ENCODE results near the gene ATP2C1. TPM values are rescaled to one million over a fixed set of nuclear protein-coding genes. Genes with fewer than 3 reads are reported as not detected.

ATP2C1 gene
- total RNA-seq, 1 donor from 2014 or later: 57.1 TPM

GRCh38 chr3:130895690-130896488 lies 2.0 kb downstream of the ATP2C1 start:
- H3K27me3 ChIP-seq (ENCODE audit: low read depth): no peaks in the 10 kb centered on the region
- peaks cover 69% of the 10 kb centered on the region for H3K4me1 ChIP-seq
- H3K36me3 ChIP-seq: no peaks in the 10 kb centered on the region
- H3K4me3 ChIP-seq: peak overlapping the region; percentile 93
- no peaks in the 10 kb centered on the region for H3K9me3 ChIP-seq (replicated peaks)
- intact Hi-C loops (cut with micrococcal nuclease): no loop called here
- no peak for TF ChIP-seq CTCF (IDR thresholded peaks at IDR 0.05; ENCODE audit: borderline replicate concordance)
- DNase-seq: no peak
- H3K27ac ChIP-seq (replicated peaks): no peak overlapping the region

GRCh38 chr3:130897316-130897715 lies 3.4 kb downstream of the ATP2C1 start:
- H3K36me3 ChIP-seq: no peaks in the 10 kb centered on the region
- intact Hi-C loops (cut with micrococcal nuclease): no loop called here
- no peak overlapping the region for H3K4me3 ChIP-seq
- H3K9me3 ChIP-seq (replicated peaks): no peaks in the 10 kb centered on the region
- no peak for DNase-seq
- no peak overlapping the region for H3K27ac ChIP-seq (replicated peaks)
- H3K4me1 ChIP-seq: peaks cover 68% of the 10 kb centered on the region
- no peak for TF ChIP-seq CTCF (IDR thresholded peaks at IDR 0.05; ENCODE audit: borderline replicate concordance)
- no peaks in the 10 kb centered on the region for H3K27me3 ChIP-seq (ENCODE audit: low read depth)

- Histone ChIP-seq H3K4me1 (peaks cover 61% of the 10 kb centered on the region), H3K27me3 (ENCODE audit: low read depth) (no peaks in the 10 kb centered on the region), H3K27ac (replicated peaks) (no peak overlapping the region), H3K9me3 (replicated peaks) (no peaks in the 10 kb centered on the region), H3K36me3 (no peaks in the 10 kb centered on the region), H3K4me3 (no peak overlapping the region)
- TF ChIP-seq CTCF (IDR thresholded peaks at IDR 0.05; ENCODE audit: borderline replicate concordance): no peak
- no peak for DNase-seq
- intact Hi-C loops (cut with micrococcal nuclease): no loop called here
Observed at GRCh38 chr3:130900959-130901358, 7.1 kb downstream of the ATP2C1 start.

GRCh38 chr3:130901463-130902204 lies 7.8 kb downstream of the ATP2C1 start:
- Histone ChIP-seq H3K27me3 (ENCODE audit: low read depth) (no peaks in the 10 kb centered on the region), H3K9me3 (replicated peaks) (no peaks in the 10 kb centered on the region), H3K4me3 (no peak overlapping the region), H3K27ac (replicated peaks) (no peak overlapping the region), H3K36me3 (no peaks in the 10 kb centered on the region), H3K4me1 (peaks cover 66% of the 10 kb centered on the region)
- no peak for DNase-seq
- TF ChIP-seq CTCF (IDR thresholded peaks at IDR 0.05; ENCODE audit: borderline replicate concordance): no peak
- intact Hi-C loops (cut with micrococcal nuclease): no loop called here

GRCh38 chr3:130903412-130903908 lies 9.6 kb downstream of the ATP2C1 start:
- H3K4me1 ChIP-seq: peaks cover 71% of the 10 kb centered on the region
- H3K9me3 ChIP-seq (replicated peaks): no peaks in the 10 kb centered on the region
- no peak for TF ChIP-seq CTCF (IDR thresholded peaks at IDR 0.05; ENCODE audit: borderline replicate concordance)
- no peak overlapping the region for H3K4me3 ChIP-seq
- DNase-seq: no peak
- no peaks in the 10 kb centered on the region for H3K27me3 ChIP-seq (ENCODE audit: low read depth)
- H3K36me3 ChIP-seq: no peaks in the 10 kb centered on the region
- no peak overlapping the region for H3K27ac ChIP-seq (replicated peaks)
- intact Hi-C loops (cut with micrococcal nuclease): no loop called here

Data from left ventricle myocardium inferior (tissue), 1 donor.